Retinal pigment epithelial cell (primary cell): ENCODE measurements around the gene HNRNPDL.

Source experiments
- DNase-seq: peaks from one replicate; pipeline ENCODE4 v3.0.0-alpha.2; 2010; ENCODE audit warnings: low read depth
- H3K4me3 ChIP-seq: 2 replicates; pipeline ENCODE4 v1.5.1; 2011; ENCODE audit warnings: mild to moderate bottlenecking, low read length, control low read depth, moderate library complexity
- TF ChIP-seq, protein P1 (sequence below): conservative IDR thresholded peaks from 2 replicates; pipeline ENCODE4 v1.5.1; 2011; ENCODE audit warnings: low read depth, low read length, control low read depth, inconsistent platforms

HNRNPDL gene

DNA sequence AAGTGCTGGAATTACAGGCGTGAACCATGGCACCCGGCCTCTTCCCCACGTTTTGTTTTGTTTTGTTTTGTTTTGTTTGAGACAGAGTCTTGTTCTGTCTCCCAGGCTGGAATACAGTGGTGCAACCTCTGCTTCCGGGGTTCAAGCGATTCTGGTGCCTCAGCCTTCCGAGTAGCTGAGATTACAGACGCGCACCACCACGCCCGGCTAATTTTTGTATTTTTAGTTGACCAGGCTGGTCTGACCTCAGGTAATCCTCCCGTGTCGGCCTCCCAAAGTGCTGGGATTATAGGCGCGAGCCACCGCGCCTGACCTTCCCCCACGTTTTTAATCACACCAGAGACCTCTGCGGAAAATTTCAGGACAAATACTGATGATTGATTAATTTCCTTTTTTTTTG lies 2.3 kb upstream of the HNRNPDL start:
- TF ChIP-seq, protein P1, sequence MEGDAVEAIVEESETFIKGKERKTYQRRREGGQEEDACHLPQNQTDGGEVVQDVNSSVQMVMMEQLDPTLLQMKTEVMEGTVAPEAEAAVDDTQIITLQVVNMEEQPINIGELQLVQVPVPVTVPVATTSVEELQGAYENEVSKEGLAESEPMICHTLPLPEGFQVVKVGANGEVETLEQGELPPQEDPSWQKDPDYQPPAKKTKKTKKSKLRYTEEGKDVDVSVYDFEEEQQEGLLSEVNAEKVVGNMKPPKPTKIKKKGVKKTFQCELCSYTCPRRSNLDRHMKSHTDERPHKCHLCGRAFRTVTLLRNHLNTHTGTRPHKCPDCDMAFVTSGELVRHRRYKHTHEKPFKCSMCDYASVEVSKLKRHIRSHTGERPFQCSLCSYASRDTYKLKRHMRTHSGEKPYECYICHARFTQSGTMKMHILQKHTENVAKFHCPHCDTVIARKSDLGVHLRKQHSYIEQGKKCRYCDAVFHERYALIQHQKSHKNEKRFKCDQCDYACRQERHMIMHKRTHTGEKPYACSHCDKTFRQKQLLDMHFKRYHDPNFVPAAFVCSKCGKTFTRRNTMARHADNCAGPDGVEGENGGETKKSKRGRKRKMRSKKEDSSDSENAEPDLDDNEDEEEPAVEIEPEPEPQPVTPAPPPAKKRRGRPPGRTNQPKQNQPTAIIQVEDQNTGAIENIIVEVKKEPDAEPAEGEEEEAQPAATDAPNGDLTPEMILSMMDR, result no peak
- DNase-seq, result no peak
- H3K4me3 ChIP-seq, result no peak overlapping the region

DNA sequence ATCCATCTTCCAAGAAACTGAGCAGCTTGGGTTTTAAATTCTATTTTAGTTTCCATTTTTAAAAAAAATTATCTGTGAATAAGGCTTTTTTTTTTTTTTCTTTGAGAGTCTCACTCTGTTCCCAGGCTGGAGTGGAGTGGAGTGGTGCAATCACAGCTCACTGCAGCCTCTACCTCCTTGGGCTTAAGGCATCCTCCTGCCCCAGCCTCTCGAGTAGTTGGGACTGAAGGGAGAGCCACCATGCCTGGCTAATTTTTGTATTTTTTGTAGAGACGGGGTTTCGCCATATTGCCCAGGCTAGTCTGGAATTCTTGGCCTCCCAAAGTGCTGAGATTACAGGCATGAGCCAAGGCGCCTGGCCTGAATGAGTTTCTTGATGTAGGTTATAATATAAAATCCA lies 1.6 kb upstream of the HNRNPDL start:
- no peak for DNase-seq
- peak overlapping the region; percentile 88 for H3K4me3 ChIP-seq
- TF ChIP-seq, protein P1, result no peak

DNA sequence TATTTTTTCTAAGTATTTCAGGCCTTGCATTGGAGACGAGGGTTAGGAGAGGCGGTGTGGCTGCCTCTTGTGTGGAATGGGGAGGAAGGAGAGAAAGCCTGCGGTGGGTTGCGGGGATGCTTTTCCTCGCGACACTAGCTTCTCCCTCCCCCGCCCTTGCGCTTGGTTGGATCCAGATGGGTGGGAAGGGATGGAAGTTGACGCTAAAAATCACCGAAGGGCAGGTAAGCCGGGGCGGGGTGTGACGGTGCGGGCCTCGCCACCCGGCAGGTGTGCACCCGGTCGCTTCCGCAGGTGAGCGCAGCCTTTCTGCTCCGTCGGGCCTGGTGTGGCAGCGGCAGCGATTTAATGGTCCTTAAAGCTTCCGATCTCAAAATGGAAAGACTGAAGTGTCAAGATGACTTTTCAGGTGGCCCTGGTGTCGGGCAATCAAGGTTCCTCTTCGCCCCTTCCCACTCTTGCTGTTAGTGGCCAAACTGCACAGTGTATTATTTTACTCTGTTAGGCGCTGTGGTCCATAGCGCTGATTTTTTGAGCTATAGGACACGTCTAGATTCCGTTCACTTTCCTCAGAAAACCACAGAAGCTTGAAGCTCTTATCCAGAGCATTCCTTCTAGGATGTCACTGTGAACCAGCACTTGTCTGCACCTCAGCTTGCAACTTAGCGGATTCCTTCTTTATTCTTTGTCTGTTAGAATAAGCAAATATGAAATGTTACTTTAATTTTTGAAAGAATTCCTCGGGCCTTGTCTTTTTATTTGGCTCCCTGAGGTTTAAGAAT lies 893 bp upstream of the HNRNPDL start:
- H3K4me3 ChIP-seq, result peak overlapping the region; percentile 88
- TF ChIP-seq, protein P1, result no peak
- no peak for DNase-seq

DNA sequence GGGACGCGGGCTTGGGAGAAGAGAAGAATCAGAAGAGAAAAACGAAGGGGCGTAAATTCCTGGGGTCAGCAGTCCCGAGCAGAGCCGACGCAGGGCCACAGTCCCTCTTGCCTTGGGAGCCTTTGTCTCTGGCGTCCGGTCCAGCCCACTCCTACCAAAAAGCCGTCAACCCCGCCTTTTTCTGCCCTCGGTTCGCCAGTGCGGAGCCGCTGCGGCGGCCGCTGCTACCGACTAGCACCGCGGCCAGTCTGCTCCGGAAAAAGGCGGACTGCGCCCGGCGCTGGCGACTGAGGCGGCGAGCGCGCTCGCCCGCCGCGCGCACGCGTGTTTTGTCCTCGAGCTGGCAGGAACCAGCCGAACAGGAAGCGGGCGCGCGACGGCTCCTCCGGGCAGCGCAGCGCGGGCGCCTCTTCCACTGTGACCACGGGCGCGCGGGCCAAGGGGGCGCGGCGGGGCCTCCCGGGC lies 502 bp downstream of the HNRNPDL start:
- DNase-seq, result no peak
- TF ChIP-seq, protein P1, result no peak

DNA sequence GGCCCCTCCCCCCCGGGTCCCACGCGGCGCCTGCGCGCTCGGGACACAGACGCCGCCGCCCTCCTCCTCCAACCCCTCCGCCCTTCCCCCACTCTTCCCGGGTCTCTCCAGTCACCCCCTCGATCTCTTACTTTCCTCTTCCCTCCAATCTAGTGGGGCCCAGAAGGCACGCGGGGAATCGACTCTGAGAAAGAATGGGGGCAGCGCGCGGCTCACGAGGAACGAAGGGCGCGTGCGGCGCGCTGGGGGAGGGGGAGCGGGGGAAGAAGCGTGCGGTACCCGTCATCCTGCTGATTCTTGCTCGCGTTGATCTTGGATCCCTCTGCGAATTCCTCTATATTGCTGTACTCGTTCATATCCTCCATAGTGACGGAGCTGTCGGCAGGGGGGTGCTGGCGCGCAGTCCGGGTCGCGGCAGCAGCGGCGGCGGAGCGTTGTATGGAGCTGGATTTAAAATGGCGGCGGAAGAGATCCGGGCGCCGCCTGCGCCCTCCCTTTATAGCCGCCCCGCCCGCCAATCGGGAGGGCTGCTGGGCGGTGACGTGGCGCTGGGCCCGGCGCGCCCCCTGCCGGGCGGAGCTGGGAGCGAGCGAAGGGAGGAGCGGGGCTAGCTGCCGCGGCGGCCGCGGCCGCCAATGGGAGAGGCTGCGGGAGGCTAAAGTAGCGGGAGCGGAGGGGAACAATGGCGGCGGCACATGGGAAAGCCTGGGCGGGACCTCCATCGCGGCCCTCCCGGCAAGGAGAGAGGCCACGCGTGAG lies 1.1 kb downstream of the HNRNPDL start:
- TF ChIP-seq, protein P1, result peak; percentile 66
- DNase-seq, result no peak
- peak overlapping the region; percentile 99 for H3K4me3 ChIP-seq

More for the DNA sequence above, 502 bp downstream of the HNRNPDL start:
- peak overlapping the region; percentile 88 for H3K4me3 ChIP-seq

DNA sequence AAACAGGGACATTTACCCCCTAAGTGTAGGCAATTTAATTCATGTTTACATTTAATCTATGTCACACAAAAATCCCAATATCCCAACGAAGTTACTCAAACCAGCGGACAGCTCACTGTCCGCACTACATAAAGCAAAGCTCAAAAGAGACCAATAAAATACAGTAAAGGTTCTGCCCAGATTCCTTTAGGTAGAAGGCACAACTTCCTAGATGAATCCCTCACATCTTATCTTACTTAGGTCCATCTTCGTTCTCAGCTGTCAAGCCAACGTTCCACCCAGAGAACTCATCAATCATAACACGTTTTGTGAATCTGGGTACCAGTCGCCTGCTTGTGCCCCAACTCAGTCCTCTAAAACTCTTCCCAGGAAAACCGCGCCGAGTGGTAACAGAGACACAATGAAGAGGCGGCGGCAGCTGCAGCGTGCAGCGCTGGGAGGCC lies 1.7 kb downstream of the HNRNPDL start:
- TF ChIP-seq, protein P1, result no peak
- H3K4me3 ChIP-seq, result peak overlapping the region; percentile 99
- DNase-seq, result no peak

DNA sequence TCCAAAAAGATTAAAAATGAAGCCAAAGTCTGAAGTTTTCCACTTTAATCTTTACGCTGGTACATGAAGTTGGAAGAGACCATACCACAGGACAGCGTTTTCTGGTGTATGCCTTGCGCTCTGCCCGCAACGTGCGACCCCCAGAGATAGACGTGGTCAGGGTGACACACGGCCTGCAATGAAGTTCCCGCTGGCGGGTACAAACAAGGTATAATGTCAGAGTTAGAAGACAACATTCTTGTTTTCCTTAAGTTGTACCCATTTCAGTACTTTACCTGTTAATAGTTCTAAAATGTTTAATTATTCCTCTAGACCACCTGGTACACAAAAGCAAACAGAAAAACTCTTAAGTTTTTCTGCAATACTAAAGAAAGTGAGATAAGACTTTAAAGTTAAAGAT lies 4.8 kb downstream of the HNRNPDL start:
- no peak overlapping the region for H3K4me3 ChIP-seq
- TF ChIP-seq, protein P1, result no peak
- DNase-seq, result no peak
